K562 (cell line): ENCODE measurements around the gene OSTF1. TPM values are rescaled to one million over a fixed set of nuclear protein-coding genes. Genes with fewer than 3 reads are reported as not detected.

Experiments used
- ATAC-seq: fragments of 200-7000 bp; cut with Tn5 transposase; 3 replicates; pipeline ENCODE4 v1.9.1; 2020; ENCODE audit warnings: moderate library complexity
- BruUV-seq: library from RNA; stranded (reverse); fragments of 400-500 nt; replicated peaks from 2 replicates; lab custom pipeline; 2021; lab: Mats Ljungman, UMichigan
- CTCF ChIA-PET: fragments of 300-600 bp; formaldehyde crosslinking; extraction: SDS; loops from one replicate; lab custom pipeline; 2021; ENCODE audit warnings: low intra/inter-chr PET ratio; lab: Yijun Ruan, JAX
- POLR2A ChIA-PET: fragments of 300-600, 350-650 bp; sonication (Branson Sonifier 250); formaldehyde crosslinking; extraction: SDS; loops from one replicate; lab custom pipeline; 2021; ENCODE audit warnings: antibody characterized with exemption, inconsistent platforms; lab: Yijun Ruan, JAX
- DNase-seq, 4 experiments: peaks; one replicate each; pipeline versions ENCODE4 v3.0.0 to v3.0.0-alpha.2; 2011 to 2018; ENCODE audit warnings: low spot score in 3 of 4, mixed read lengths in 3 of 4; ENCODE audit errors: extremely low read depth in 1 of 4
- FAIRE-seq: peaks from 2 replicates; lab custom pipeline; 2011; peaks lifted over from hg19 to GRCh38; lab: Jason Lieb, UNC
- H2AFZ ChIP-seq: 2 replicates; pipeline ENCODE4 v1.6.0; 2011; ENCODE audit warnings: low read depth, low read length, control low read depth, inconsistent platforms
- H3K27ac ChIP-seq: fragments of 200-600 bp; 3 replicates; pipeline ENCODE4 v1.8.0; 2011; ENCODE audit warnings: low read depth, mild to moderate bottlenecking, control low read depth, inconsistent platforms, low read length, moderate library complexity, mixed read lengths; ENCODE audit errors: extremely low read depth
- H3K27me3 ChIP-seq, 2 experiments: fragments of 300-600 bp in 1 of 2; 2 replicates in 1 of 2; 3 replicates in 1 of 2; pipeline versions ENCODE4 v1.6.0 to v1.8.0; 2011; ENCODE audit warnings: inconsistent platforms in 2 of 2, low read length in 2 of 2, mild to moderate bottlenecking in 1 of 2, mixed read lengths in 1 of 2, moderate library complexity in 1 of 2; ENCODE audit not compliant: control insufficient read depth in 2 of 2, insufficient read depth in 2 of 2
- H3K36me3 ChIP-seq: fragments of 300-600 bp; 3 replicates; pipeline ENCODE4 v1.8.0; 2011; ENCODE audit warnings: mild to moderate bottlenecking, low read length, inconsistent platforms; ENCODE audit not compliant: control insufficient read depth, insufficient read depth
- H3K4me1 ChIP-seq, 2 experiments: fragments of 200-600 bp in 1 of 2; replicated peaks in 1 of 2; 2 replicates in 1 of 2; 3 replicates in 1 of 2; pipeline versions ENCODE4 v1.5.1 to v1.8.0; 2011; ENCODE audit warnings: inconsistent platforms in 2 of 2, low read length in 2 of 2, mild to moderate bottlenecking in 1 of 2, mixed read lengths in 1 of 2, moderate library complexity in 1 of 2; ENCODE audit not compliant: control insufficient read depth in 2 of 2, insufficient read depth in 2 of 2
- H3K4me2 ChIP-seq: 2 replicates; pipeline ENCODE4 v1.6.1; 2011; ENCODE audit warnings: low read length, control low read depth, inconsistent platforms, mixed read lengths; ENCODE audit not compliant: insufficient read depth
- H3K4me3 ChIP-seq: fragments of 200-600 bp; sonication (generic), shearing (Covaris generic); 2 replicates; pipeline ENCODE4 v1.5.1; 2016; ENCODE audit warnings: control low read depth, inconsistent platforms
- H3K79me2 ChIP-seq: fragments of 200-600 bp; 3 replicates; pipeline ENCODE4 v1.8.0; 2011; ENCODE audit warnings: low read length, inconsistent platforms; ENCODE audit not compliant: control insufficient read depth, insufficient read depth
- H3K9ac ChIP-seq, 2 experiments: 2 replicates each; pipeline versions ENCODE4 v1.6.0 to v1.6.1; 2011; ENCODE audit warnings: low read depth in 2 of 2, low read length in 2 of 2, control low read depth in 1 of 2, inconsistent platforms in 1 of 2, mild to moderate bottlenecking in 1 of 2, mixed read lengths in 1 of 2; ENCODE audit not compliant: insufficient read depth in 1 of 2
- H3K9me1 ChIP-seq: one replicate; pipeline ENCODE4 v1.6.0; 2011; ENCODE audit warnings: inconsistent platforms, mild to moderate bottlenecking, low read length, moderate library complexity; ENCODE audit not compliant: control insufficient read depth, insufficient read depth
- H3K9me3 ChIP-seq: replicated peaks from 2 replicates; pipeline ENCODE4 v1.5.1; 2011; ENCODE audit warnings: low read depth, low read length, inconsistent platforms; ENCODE audit not compliant: control insufficient read depth, insufficient read depth
- H4K20me1 ChIP-seq: replicated peaks from 2 replicates; pipeline ENCODE4 v1.6.1; 2011; ENCODE audit warnings: low read length, inconsistent platforms, mixed read lengths; ENCODE audit not compliant: control insufficient read depth, insufficient read depth
- CAMTA2 ChIP-seq: fragments of 250-450 bp; sonication (Bioruptor Pico); conservative IDR thresholded peaks from 2 replicates; pipeline ENCODE4 v1.5.1; 2022
- CC2D1A ChIP-seq: fragments of 450-650 bp; IDR thresholded peaks from 2 replicates; pipeline ENCODE4 v1.6.1; 2017; ENCODE audit warnings: mild to moderate bottlenecking
- ELF2 ChIP-seq: fragments of 250-450 bp; sonication (Bioruptor Pico); IDR thresholded peaks from 2 replicates; pipeline ENCODE4 v1.5.0; 2021; ENCODE audit warnings: mild to moderate bottlenecking
- MYNN ChIP-seq, 2 experiments: sonication (generic); formaldehyde crosslinking in 1 of 2; IDR thresholded peaks; 2 replicates each; pipeline versions ENCODE4 v1.5.0 to v1.6.1; 2016 to 2020; ENCODE audit warnings: antibody characterized with exemption in 1 of 2, missing genetic modification reagents in 1 of 2
- PHF8 ChIP-seq: fragments of 200-600 bp; sonication (generic); IDR thresholded peaks from 2 replicates; pipeline ENCODE4 v1.6.1; 2012; ENCODE audit warnings: mixed run types, mild to moderate bottlenecking, inconsistent platforms, low read length, moderate library complexity, borderline replicate concordance
- SMARCA4 ChIP-seq: fragments of 450-650 bp; IDR thresholded peaks from 2 replicates; pipeline ENCODE4 v1.6.1; 2016
- SPI1 ChIP-seq: IDR thresholded peaks from 2 replicates; pipeline ENCODE4 v1.6.1; 2011; ENCODE audit warnings: low read depth, low read length, control low read depth, borderline replicate concordance
- TBL1XR1 ChIP-seq, 2 experiments: IDR thresholded peaks; 2 replicates each; pipeline ENCODE4 v1.6.1; 2012; ENCODE audit warnings: improper control_type of control experiment in 2 of 2, low read length in 2 of 2, mild to moderate bottlenecking in 1 of 2
- TCF7 ChIP-seq: sonication (generic); IDR thresholded peaks from 2 replicates; pipeline ENCODE4 v1.6.1; 2016; ENCODE audit warnings: antibody characterized with exemption, borderline replicate concordance
- ZFPM2 ChIP-seq: fragments of 250-450 bp; sonication (Bioruptor Pico); IDR thresholded peaks from 2 replicates; pipeline ENCODE4 v1.5.1; 2022; ENCODE audit warnings: mild to moderate bottlenecking
- ZNF764 ChIP-seq: fragments of 250-450 bp; sonication (Bioruptor Pico); IDR thresholded peaks from 2 replicates; pipeline ENCODE4 v1.4.0; 2020; ENCODE audit warnings: low read depth, mild to moderate bottlenecking, moderate library complexity
- WGBS: fragments of 100-300 bp; shearing (Covaris generic); methylation state at CpG from one replicate; pipeline ENCODE4 v1.1.6; 2016; ENCODE audit warnings: low coverage, mixed read lengths; ENCODE audit not compliant: insufficient coverage; ENCODE audit errors: missing lambda C conversion rate; 5-methylcytosine and 5-hydroxymethylcytosine counted together
- in situ Hi-C: fragments of 300-500 bp; cut with MboI; formaldehyde crosslinking; loops from 4 replicates; pipeline ENCODE4 v1.15.0; 2018; ENCODE audit warnings: inconsistent platforms, mixed read lengths
- intact Hi-C: fragments of 100-400 bp; cut with micrococcal nuclease; formaldehyde crosslinking; loops from 2 replicates; pipeline ENCODE4 v1.14.2; 2022
- polyA plus RNA-seq, 8 experiments: library from polyadenylated mRNA; depleted of rRNA in 4 of 8; stranded (reverse) in 5 of 8; unstranded in 3 of 8; fragments of >200 nt; fragmentation: Nextera tagmentation in 2 of 8; fragmentation: Illumina TruSeq in 1 of 8; extraction: Ambion mirVana in 2 of 8; extraction: Trizol in 1 of 8; gene quantifications; 2 replicates each; pipeline versions ENCODE4 v1.2.1 to v1.2.3, GENCODE V29; 2011 to 2014; ENCODE audit warnings: inconsistent platforms in 1 of 8, missing spikeins in 1 of 8
- total RNA-seq, 7 experiments: library from RNA; depleted of rRNA in 6 of 7; stranded (reverse); fragments of >200 nt in 6 of 7; fragmentation: Illumina TruSeq in 2 of 7; extraction: Trizol in 2 of 7; gene quantifications; 2 replicates each; pipeline versions ENCODE4 v1.2.1 to v1.2.3, GENCODE V29; 2011 to 2021; ENCODE audit warnings: low replicate concordance in 1 of 7

The OSTF1 gene
- total and polyA plus RNA-seq, 9 of the 15 experiments (the other 6 are each of a cell fraction or from before 2014, with no cell fraction given) = 15.0 to 37.3 (median 23.0) TPM

DNA sequence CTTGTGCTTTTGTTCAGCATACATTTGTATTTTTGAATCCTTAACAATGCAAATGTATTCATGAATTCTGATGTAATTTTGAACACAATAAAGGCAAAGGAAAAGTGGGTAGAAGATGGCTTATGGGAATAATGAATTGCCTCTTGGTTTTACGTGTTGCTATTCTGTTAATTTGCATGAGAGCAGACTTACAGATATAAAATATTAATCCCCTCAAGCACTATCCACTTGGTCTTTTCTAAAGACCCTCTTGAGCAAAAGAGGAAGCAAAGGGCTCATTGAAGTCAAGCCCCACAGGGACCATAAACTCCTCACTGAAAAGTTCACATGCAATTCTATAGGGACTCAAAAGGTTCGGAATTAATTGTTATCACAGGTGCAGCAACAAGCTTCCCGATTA is 51.9 kb downstream of the OSTF1 start:
- FAIRE-seq (no peak), ATAC-seq (no peak), DNase-seq (no peak)
- BruUV-seq = no TSS peak
- in situ Hi-C loops = no loop called here
- Histone ChIP-seq H2AFZ (no peak overlapping the region), H3K79me2 (no peaks in the 10 kb centered on the region), H3K9me1 (no peaks in the 10 kb centered on the region), H3K9me3 (no peaks in the 10 kb centered on the region), H4K20me1 (no peaks in the 10 kb centered on the region), H3K27me3 (no peaks in the 10 kb centered on the region), H3K4me1 (no peaks in the 10 kb centered on the region), H3K36me3 (peaks cover 5% of the 10 kb centered on the region; the same call in 1 of the 3 replicates), H3K27ac (no peak overlapping the region), H3K4me2 (no peak overlapping the region), H3K4me3 (no peak overlapping the region), H3K9ac (no peak overlapping the region)
- POLR2A ChIA-PET = interaction anchor here (0.8 kb wide), 1 partner anchor 9 kb away, joined by 3 read pairs; no protein-coding TSS in a partner anchor
- CTCF ChIA-PET = no interaction called here
- intact Hi-C loops = no loop called here
- no peak for TF ChIP-seq ELF2 (CRISPR knock-in tag)
- no peak for TF ChIP-seq ZFPM2 (CRISPR knock-in tag)
- TF ChIP-seq SPI1 = no peak
- TF ChIP-seq TBL1XR1 (IDR thresholded peaks at IDR 0.05; ENCODE audit: low read length in 2 of 2) = no peak
- no peak for TF ChIP-seq ZNF764
- TF ChIP-seq SMARCA4 = no peak
- no peak for TF ChIP-seq CC2D1A
- TF ChIP-seq CAMTA2 = no peak
- TF ChIP-seq PHF8 = no peak
- no peak for TF ChIP-seq TCF7
- TF ChIP-seq MYNN (IDR thresholded peaks at IDR 0.05) = no peak
- TF ChIP-seq MYNN (CRISPR knock-in tag; IDR thresholded peaks at IDR 0.05) = no peak
- WGBS = 43% methylated on average over 3 of the region's 3 CpGs
